HepG2 (cell line): ENCODE measurements around the gene TMEM14A. TPM values are rescaled to one million over a fixed set of nuclear protein-coding genes. Genes with fewer than 3 reads are reported as not detected.

ENCODE experiments used
- BRF2 ChIP-seq: sonication (generic); formaldehyde crosslinking; IDR thresholded peaks from 2 replicates; pipeline ENCODE4 v1.8.1; 2022; ENCODE audit warnings: mild to moderate bottlenecking, missing genetic modification reagents
- DR1 ChIP-seq: sonication (generic); formaldehyde crosslinking; IDR thresholded peaks from 2 replicates; pipeline ENCODE4 v1.8.0; 2021; ENCODE audit warnings: mild to moderate bottlenecking, missing genetic modification reagents, inconsistent platforms
- FOXK1 ChIP-seq: sonication (generic); formaldehyde crosslinking; IDR thresholded peaks from 2 replicates; pipeline ENCODE4 v1.4.0; 2020; ENCODE audit warnings: low read depth, missing genetic modification reagents, borderline replicate concordance
- GATAD2A ChIP-seq: IDR thresholded peaks from 2 replicates; pipeline ENCODE4 v1.6.1; 2016
- JUND ChIP-seq: sonication (generic); formaldehyde crosslinking; IDR thresholded peaks from 2 replicates; pipeline ENCODE4 v1.8.0; 2022; ENCODE audit warnings: mild to moderate bottlenecking, missing genetic modification reagents
- MLXIP ChIP-seq: sonication (generic); formaldehyde crosslinking; IDR thresholded peaks from 2 replicates; pipeline ENCODE4 v1.9.0; 2021; ENCODE audit warnings: missing genetic modification reagents, borderline replicate concordance
- PBX3 ChIP-seq: sonication (generic); formaldehyde crosslinking; IDR thresholded peaks from 2 replicates; pipeline ENCODE4 v1.8.1; 2023; ENCODE audit warnings: missing genetic modification reagents, inconsistent platforms, borderline replicate concordance
- PTBP1 ChIP-seq: fragments of 200-400 bp; formaldehyde crosslinking; IDR thresholded peaks from 2 replicates; pipeline ENCODE4 v1.6.1; 2018; ENCODE audit warnings: low read length, low read depth; ENCODE audit not compliant: poor library complexity, severe bottlenecking
- STAT5B ChIP-seq: sonication (generic); formaldehyde crosslinking; IDR thresholded peaks from 2 replicates; pipeline ENCODE4 v1.4.0; 2020; ENCODE audit warnings: missing genetic modification reagents
- ZFP36 ChIP-seq: fragments of 150-350 bp; IDR thresholded peaks from 2 replicates; pipeline ENCODE4 v1.6.1; 2018; ENCODE audit warnings: borderline replicate concordance, low read length, low read depth; ENCODE audit not compliant: partially characterized antibody
- ZHX2 ChIP-seq, 2 experiments: sonication (generic) in 1 of 2; formaldehyde crosslinking in 1 of 2; IDR thresholded peaks; 2 replicates each; pipeline versions ENCODE4 v1.6.1 to v1.9.0; 2014 to 2022; ENCODE audit warnings: antibody characterized with exemption in 1 of 2, borderline replicate concordance in 1 of 2, inconsistent platforms in 1 of 2, low read depth in 1 of 2, missing genetic modification reagents in 1 of 2
- ZNF24 ChIP-seq: fragments of 450-650 bp; IDR thresholded peaks from 2 replicates; pipeline ENCODE4 v1.6.1; 2017; ENCODE audit warnings: antibody characterized with exemption, mild to moderate bottlenecking
- ZNF569 ChIP-seq: sonication (generic); formaldehyde crosslinking; IDR thresholded peaks from 2 replicates; pipeline ENCODE4 v1.5.0; 2020; ENCODE audit warnings: mild to moderate bottlenecking, missing genetic modification reagents, moderate library complexity, borderline replicate concordance
- ZNF607 ChIP-seq: sonication (generic); formaldehyde crosslinking; IDR thresholded peaks from 2 replicates; pipeline ENCODE4 v1.5.1; 2020; ENCODE audit warnings: missing genetic modification reagents, mild to moderate bottlenecking, borderline replicate concordance
- ZNF816 ChIP-seq: sonication (generic); formaldehyde crosslinking; IDR thresholded peaks from 2 replicates; pipeline ENCODE4 v1.8.0; 2022; ENCODE audit warnings: missing genetic modification reagents, mild to moderate bottlenecking, borderline replicate concordance
- ZSCAN25 ChIP-seq: sonication (generic); formaldehyde crosslinking; IDR thresholded peaks from 2 replicates; pipeline ENCODE4 v1.8.0; 2022; ENCODE audit warnings: mild to moderate bottlenecking, missing genetic modification reagents
- polyA plus RNA-seq, 8 experiments: library from polyadenylated mRNA; depleted of rRNA in 3 of 8; stranded (reverse) in 7 of 8; unstranded in 1 of 8; fragments of >200 nt; fragmentation: Illumina TruSeq in 4 of 8; extraction: Trizol in 4 of 8; gene quantifications; 2 replicates each; pipeline versions ENCODE4 v1.2.1 to v1.2.3, GENCODE V29; 2011 to 2016; ENCODE audit warnings: low read depth in 4 of 8, missing spikeins in 1 of 8, mixed read lengths in 1 of 8; ENCODE audit not compliant: insufficient read depth in 1 of 8
- total RNA-seq, 5 experiments: library from RNA; depleted of rRNA; stranded (reverse); fragments of >200 nt; fragmentation: Illumina TruSeq; extraction: Trizol; gene quantifications; 2 replicates each; pipeline ENCODE4 v1.2.3, GENCODE V29; 2016; ENCODE audit warnings: low read depth in 1 of 5

TMEM14A gene
- total and polyA plus RNA-seq, 2 of the 13 experiments (the other 11 are each of a cell fraction or from before 2014, with no cell fraction given), result 24.6 to 73.7 TPM

- TF ChIP-seq PBX3 (peak; percentile 53; the same call in 1 of the 2 replicates), PTBP1 (no peak), JUND (CRISPR knock-in tag) (0 out of 2 replicates have a peak, but pooled peaks have one; percentile 6), ZNF24 (no peak), ZSCAN25 (peak; percentile 75; the same call in 1 of the 2 replicates), ZFP36 (no peak), GATAD2A (CRISPR knock-in tag) (peak; percentile 56; the same call in 1 of the 2 replicates), FOXK1 (CRISPR knock-in tag) (peak; percentile 27; the same call in 1 of the 2 replicates), ZNF607 (CRISPR knock-in tag) (peak; percentile 66; the same call in 1 of the 2 replicates), ZNF816 (CRISPR knock-in tag) (no peak), ZNF569 (CRISPR knock-in tag) (no peak), DR1 (CRISPR knock-in tag) (peak; percentile 98), BRF2 (CRISPR knock-in tag) (0 out of 2 replicates have a peak, but pooled peaks have one; percentile 70), STAT5B (CRISPR knock-in tag) (no peak), MLXIP (CRISPR knock-in tag) (no peak), ZHX2 (IDR thresholded peaks at IDR 0.05; ENCODE audit: low read depth) (no peak), ZHX2 (CRISPR knock-in tag; IDR thresholded peaks at IDR 0.05; ENCODE audit: borderline replicate concordance) (0 out of 2 replicates have a peak, but pooled peaks have one; percentile 13)
These were observed 6.5 kb upstream of the TMEM14A start (continued) for GRCh38 chr6:52664186-52664990.
